Lung (tissue), 12 donors: ENCODE measurements around the gene LRRC53. TPM values are rescaled to one million over a fixed set of nuclear protein-coding genes. Genes with fewer than 3 reads are reported as not detected.

Source experiments
- ATAC-seq: fragments of 200-7000 bp; cut with Tn5 transposase; one replicate; pipeline ENCODE4 v1.9.1; 2020; ENCODE audit warnings: moderate number of reproducible peaks; ENCODE audit not compliant: insufficient read depth, low FRiP score
- DNase-seq, 3 donors: peaks; one replicate each; pipeline ENCODE4 v3.0.0-alpha.2; 2013 to 2017
- H3K27ac ChIP-seq, 2 donors: one replicate each; pipeline ENCODE4 v1.5.1; 2013; ENCODE audit warnings: mild to moderate bottlenecking in 2 of 2, moderate library complexity in 2 of 2, control low read depth in 1 of 2, inconsistent platforms in 1 of 2, low read depth in 1 of 2, low read length in 1 of 2
- H3K27me3 ChIP-seq, 3 donors: one replicate each; pipeline ENCODE4 v1.5.1; 2013; ENCODE audit warnings: low read length in 2 of 3; ENCODE audit not compliant: control insufficient read depth in 3 of 3, insufficient read depth in 3 of 3
- H3K36me3 ChIP-seq, 4 donors: one replicate each; pipeline ENCODE4 v1.5.1; 2013; ENCODE audit warnings: low read length in 4 of 4, mild to moderate bottlenecking in 1 of 4, moderate library complexity in 1 of 4; ENCODE audit not compliant: control insufficient read depth in 4 of 4, insufficient read depth in 4 of 4
- H3K4me1 ChIP-seq, 5 donors: one replicate each; pipeline ENCODE4 v1.5.1; 2013; ENCODE audit warnings: low read length in 5 of 5, mild to moderate bottlenecking in 2 of 5, moderate library complexity in 1 of 5; ENCODE audit not compliant: control insufficient read depth in 5 of 5, insufficient read depth in 5 of 5
- H3K4me3 ChIP-seq: one replicate; pipeline ENCODE4 v1.5.1; 2013; ENCODE audit warnings: mild to moderate bottlenecking, control low read depth, moderate library complexity
- H3K9ac ChIP-seq, 2 donors: one replicate each; pipeline ENCODE4 v1.5.1; 2013; ENCODE audit warnings: low read length in 2 of 2, control low read depth in 1 of 2; ENCODE audit not compliant: insufficient read depth in 1 of 2
- H3K9me3 ChIP-seq, 4 donors: one replicate each; pipeline ENCODE4 v1.5.1; 2013; ENCODE audit warnings: low read length in 3 of 4, mild to moderate bottlenecking in 1 of 4, moderate library complexity in 1 of 4; ENCODE audit not compliant: control insufficient read depth in 4 of 4, insufficient read depth in 3 of 4
- CTCF ChIP-seq: IDR thresholded peaks from 2 replicates; pipeline ENCODE4 v1.5.1; 2012; ENCODE audit warnings: mild to moderate bottlenecking; ENCODE audit errors: control extremely low read depth, extremely low read depth
- WGBS, 2 donors: extraction: QIAGEN DNeasy Blood & Tissue Kit; methylation state at CpG; one replicate each; pipeline ENCODE4 v1.1.7; 2013; 5-methylcytosine and 5-hydroxymethylcytosine counted together
- polyA plus RNA-seq, 2 donors: library from polyadenylated mRNA; stranded (reverse); fragments of 200-250 nt; gene quantifications; one replicate each; pipeline ENCODE4 v1.2.1, GENCODE V29; 2013
- total RNA-seq, 2 donors: library from RNA; depleted of rRNA in 1 of 2; stranded (reverse); fragments of >200 nt in 1 of 2; gene quantifications; one replicate each; pipeline ENCODE4 v1.2.1, GENCODE V29; 2014 to 2021
- donor health status: control.
- donor health status: control.
- donor health status: Bipolar disorder and iron deficiency.
- donor health status: healthy.
- donor health status: DM: yes; HTN: yes; CAD: no.

Gene LRRC53
- total and polyA plus RNA-seq, 4 donors: not detected

GRCh38 chr1:74528123-74528522 lies 15.7 kb upstream of the LRRC53 start:
- Histone ChIP-seq H3K9me3 (no peaks in the 10 kb centered on the region), H3K4me3 (no peak overlapping the region), H3K9ac (no peak overlapping the region), H3K36me3 (peaks cover 0 to 3% (median 0%) of the 10 kb centered on the region in 4 donors), H3K27ac (no peak overlapping the region), H3K27me3 (no peaks in the 10 kb centered on the region), H3K4me1 (no peaks in the 10 kb centered on the region)
- ATAC-seq (no peak), DNase-seq (no peak)
- TF ChIP-seq CTCF: no peak
- WGBS, 2 donors: 77 to 85% methylated on average over 4 of the region's 4 CpGs

DNA sequence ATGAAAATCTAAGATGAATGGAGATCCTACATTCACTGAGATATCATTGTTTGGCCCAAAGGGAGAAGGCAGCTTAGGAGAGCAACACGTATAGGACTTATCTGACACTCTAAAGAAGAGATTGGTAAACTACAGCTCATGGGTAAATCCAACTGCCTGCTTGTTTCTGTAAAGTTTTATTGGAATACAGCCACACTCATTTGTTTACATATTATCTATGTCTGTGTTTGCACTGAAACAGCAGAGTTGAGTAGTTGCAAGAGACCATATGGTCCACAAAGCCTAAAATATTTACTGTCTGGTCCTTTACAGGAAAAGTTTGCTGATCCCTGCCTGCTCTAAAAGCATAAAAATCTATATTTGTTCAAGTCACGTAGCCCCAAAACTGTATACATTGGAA lies 14.3 kb upstream of the LRRC53 start:
- H3K9me3 ChIP-seq: no peaks in the 10 kb centered on the region
- no peak overlapping the region for H3K27ac ChIP-seq
- H3K4me1 ChIP-seq: no peaks in the 10 kb centered on the region
- H3K36me3 ChIP-seq: peaks cover 0 to 3% (median 0%) of the 10 kb centered on the region in 4 donors
- no peak for ATAC-seq
- no peak overlapping the region for H3K9ac ChIP-seq
- no peak for TF ChIP-seq CTCF
- WGBS, 2 donors: 54 to 65% methylated on average over 2 of the region's 2 CpGs
- peak in 2 of 3 donors; percentile 16 to 33 for DNase-seq
- H3K4me3 ChIP-seq: no peak overlapping the region
- no peaks in the 10 kb centered on the region for H3K27me3 ChIP-seq

- Histone ChIP-seq H3K4me1 (no peaks in the 10 kb centered on the region), H3K27ac (no peak overlapping the region), H3K36me3 (peaks cover 0 to 3% (median 0%) of the 10 kb centered on the region in 4 donors), H3K9ac (no peak overlapping the region), H3K27me3 (no peaks in the 10 kb centered on the region), H3K9me3 (no peaks in the 10 kb centered on the region), H3K4me3 (no peak overlapping the region)
- no peak for TF ChIP-seq CTCF
- ATAC-seq (no peak), DNase-seq (no peak)
- 76 to 81% methylated on average over 2 of the region's 2 CpGs for WGBS, 2 donors
These were observed 11.6 kb upstream of the LRRC53 start for GRCh38 chr1:74523873-74524480.

DNA sequence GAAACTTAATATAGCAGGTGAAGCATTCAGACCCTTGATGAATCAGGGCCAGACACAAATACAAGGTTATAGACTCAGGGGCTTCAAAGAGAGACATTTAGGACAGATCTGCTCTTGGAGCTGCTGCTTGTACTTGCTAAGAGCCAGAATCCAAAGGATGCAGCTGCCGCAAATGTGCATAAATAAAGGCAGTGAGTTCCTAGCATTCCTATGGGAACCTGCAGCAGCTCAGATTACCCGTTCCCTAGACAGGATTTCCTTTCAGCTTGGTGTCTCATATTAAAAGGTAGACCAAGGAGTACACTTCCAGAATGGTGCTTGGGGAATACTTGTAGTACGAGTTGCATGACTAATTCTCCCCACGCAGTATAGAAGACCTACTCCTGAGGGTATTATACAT lies 9.7 kb upstream of the LRRC53 start:
- ATAC-seq: no peak
- H3K4me1 ChIP-seq: no peaks in the 10 kb centered on the region
- peaks cover 0 to 3% (median 0%) of the 10 kb centered on the region in 4 donors for H3K36me3 ChIP-seq
- no peak for DNase-seq
- H3K9ac ChIP-seq: no peak overlapping the region
- no peak for TF ChIP-seq CTCF
- no peaks in the 10 kb centered on the region for H3K27me3 ChIP-seq
- no peak overlapping the region for H3K4me3 ChIP-seq
- 29% methylated on average over 4 of the region's 4 CpGs for WGBS, 2 donors
- H3K9me3 ChIP-seq: no peaks in the 10 kb centered on the region
- H3K27ac ChIP-seq: no peak overlapping the region
